Caco-2 (cell line): ENCODE data around the gene DYRK1A. TPM values are rescaled to one million over a fixed set of nuclear protein-coding genes. Genes with fewer than 3 reads are reported as not detected.

Experiments
- BruUV-seq: library from RNA; stranded (reverse); fragments of 400-500 nt; replicated peaks from 2 replicates; lab custom pipeline; 2021; lab: Mats Ljungman, UMichigan
- CTCF ChIA-PET: fragments of 300-600 bp; sonication (Branson Sonifier 250); formaldehyde crosslinking; loops from one replicate; lab custom pipeline; 2022; ENCODE audit warnings: antibody characterized with exemption; lab: Charles Lee
- POLR2A ChIA-PET: fragments of 300-600 bp; sonication (Branson Sonifier 250); formaldehyde crosslinking; loops from one replicate; lab custom pipeline; 2022; ENCODE audit warnings: antibody characterized with exemption; lab: Charles Lee
- DNase-seq, 2 experiments: peaks; one replicate each; pipeline versions ENCODE4 v3.0.0 to v3.0.0-alpha.2; 2020 to 2022
- H3K27me3 ChIP-seq: replicated peaks from 2 replicates; pipeline ENCODE4 v1.6.0; 2011; ENCODE audit warnings: low read length; ENCODE audit not compliant: control insufficient read depth, insufficient read depth
- H3K36me3 ChIP-seq: 2 replicates; pipeline ENCODE4 v1.5.1; 2011; ENCODE audit warnings: low read length; ENCODE audit not compliant: control insufficient read depth, insufficient read depth
- H3K4me1 ChIP-seq: fragments of 250-450 bp; sonication (Bioruptor Pico); 2 replicates; pipeline ENCODE4 v1.5.1; 2020; ENCODE audit warnings: mild to moderate bottlenecking
- H3K4me3 ChIP-seq: 2 replicates; pipeline ENCODE4 v1.5.1; 2011; ENCODE audit warnings: low read depth, mild to moderate bottlenecking, control low read depth, low read length
- H3K9me3 ChIP-seq: fragments of 250-450 bp; sonication (Bioruptor Pico); 2 replicates; pipeline ENCODE4 v1.5.1; 2020; ENCODE audit warnings: mild to moderate bottlenecking, moderate library complexity
- H3K27ac Mint-ChIP-seq: one replicate; pipeline ENCODE4 v1.8.0; 2022; ENCODE audit warnings: mixed read lengths; ENCODE audit not compliant: unreplicated experiment
- H3K27me3 Mint-ChIP-seq: one replicate; pipeline ENCODE4 v1.8.0; 2022; ENCODE audit warnings: mixed read lengths; ENCODE audit not compliant: insufficient read depth, unreplicated experiment
- H3K36me3 Mint-ChIP-seq: one replicate; pipeline ENCODE4 v1.8.0; 2022; ENCODE audit warnings: mild to moderate bottlenecking, mixed read lengths; ENCODE audit not compliant: insufficient read depth, unreplicated experiment
- H3K4me1 Mint-ChIP-seq: one replicate; pipeline ENCODE4 v1.8.0; 2022; ENCODE audit warnings: low read depth, mixed read lengths; ENCODE audit not compliant: unreplicated experiment
- H3K4me3 Mint-ChIP-seq: one replicate; pipeline ENCODE4 v1.8.0; 2022; ENCODE audit warnings: mild to moderate bottlenecking, moderate library complexity, mixed read lengths; ENCODE audit not compliant: unreplicated experiment
- H3K9me3 Mint-ChIP-seq: one replicate; pipeline ENCODE4 v1.8.0; 2022; ENCODE audit warnings: mixed read lengths; ENCODE audit not compliant: unreplicated experiment
- intact Hi-C: fragments of 100-400 bp; cut with micrococcal nuclease; formaldehyde crosslinking; loops from one replicate; pipeline ENCODE4 v1.10.0; 2022; ENCODE audit not compliant: unreplicated experiment
- total RNA-seq: library from RNA; stranded (reverse); gene quantifications from 2 replicates; pipeline ENCODE4 v1.2.3, GENCODE V29; 2022
- TF ChIP-seq, protein P1 (sequence below), 2 experiments: fragments of 200-600 bp in 1 of 2; IDR thresholded peaks; 1 replicate in 1 of 2; 2 replicates in 1 of 2; pipeline versions ENCODE4 v1.5.1 to v1.8.0; 2011 to 2022; ENCODE audit warnings: antibody characterized with exemption in 1 of 2, control low read depth in 1 of 2, inconsistent platforms in 1 of 2, low read depth in 1 of 2, low read length in 1 of 2, mild to moderate bottlenecking in 1 of 2, moderate library complexity in 1 of 2; ENCODE audit not compliant: insufficient read depth in 1 of 2, severe bottlenecking in 1 of 2, unreplicated experiment in 1 of 2

The DYRK1A gene
- total RNA-seq, 1 experiment from 2014 or later, result 50.9 TPM

DNA sequence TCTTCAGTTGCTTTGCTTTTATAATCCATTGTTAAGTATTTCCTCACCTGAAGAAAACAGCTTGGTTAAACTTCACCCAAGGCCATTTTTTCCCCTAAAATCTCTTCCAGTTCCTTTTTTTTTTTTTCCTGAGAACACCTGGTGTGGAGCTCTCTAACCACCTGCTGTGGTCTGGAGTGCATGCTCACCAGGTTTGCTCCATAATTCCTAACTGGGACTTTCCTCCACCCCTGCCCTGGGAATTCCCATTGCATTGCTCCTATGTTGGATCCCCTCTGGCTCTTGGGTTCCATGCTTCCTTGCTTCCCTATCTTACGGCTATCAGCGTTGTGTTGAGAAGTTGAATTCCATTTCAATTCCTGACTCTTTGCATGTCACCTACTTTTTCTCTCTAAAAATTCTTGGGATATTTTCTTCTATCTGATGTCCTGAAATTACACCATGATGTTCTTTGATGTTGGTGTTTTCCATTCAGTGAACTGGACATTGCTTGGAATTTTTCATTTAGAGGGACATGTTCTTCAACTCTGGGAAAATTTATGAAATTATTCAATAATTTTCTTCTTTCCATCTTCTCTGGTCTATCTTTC is 19.6 kb upstream of the DYRK1A start:
- POLR2A ChIA-PET, result interaction anchor here (0.6 kb wide), 1 partner anchor 147 kb away, joined by 3 read pairs; no protein-coding TSS in a partner anchor
- Histone ChIP-seq H3K36me3 (no peaks in the 10 kb centered on the region), H3K4me3 (no peak overlapping the region), H3K9me3 (peaks cover 15% of the 10 kb centered on the region), H3K4me1 (peaks cover 2% of the 10 kb centered on the region; the same call in 1 of the 2 replicates), H3K27me3 (no peaks in the 10 kb centered on the region)
- peaks cover 23% of the 10 kb centered on the region for H3K9me3 Mint-ChIP-seq
- H3K36me3 Mint-ChIP-seq, result peaks cover 7% of the 10 kb centered on the region
- H3K4me3 Mint-ChIP-seq, result no peak overlapping the region
- DNase-seq, result peak in 1 of 2 experiments; percentile 38
- TF ChIP-seq, protein P1, sequence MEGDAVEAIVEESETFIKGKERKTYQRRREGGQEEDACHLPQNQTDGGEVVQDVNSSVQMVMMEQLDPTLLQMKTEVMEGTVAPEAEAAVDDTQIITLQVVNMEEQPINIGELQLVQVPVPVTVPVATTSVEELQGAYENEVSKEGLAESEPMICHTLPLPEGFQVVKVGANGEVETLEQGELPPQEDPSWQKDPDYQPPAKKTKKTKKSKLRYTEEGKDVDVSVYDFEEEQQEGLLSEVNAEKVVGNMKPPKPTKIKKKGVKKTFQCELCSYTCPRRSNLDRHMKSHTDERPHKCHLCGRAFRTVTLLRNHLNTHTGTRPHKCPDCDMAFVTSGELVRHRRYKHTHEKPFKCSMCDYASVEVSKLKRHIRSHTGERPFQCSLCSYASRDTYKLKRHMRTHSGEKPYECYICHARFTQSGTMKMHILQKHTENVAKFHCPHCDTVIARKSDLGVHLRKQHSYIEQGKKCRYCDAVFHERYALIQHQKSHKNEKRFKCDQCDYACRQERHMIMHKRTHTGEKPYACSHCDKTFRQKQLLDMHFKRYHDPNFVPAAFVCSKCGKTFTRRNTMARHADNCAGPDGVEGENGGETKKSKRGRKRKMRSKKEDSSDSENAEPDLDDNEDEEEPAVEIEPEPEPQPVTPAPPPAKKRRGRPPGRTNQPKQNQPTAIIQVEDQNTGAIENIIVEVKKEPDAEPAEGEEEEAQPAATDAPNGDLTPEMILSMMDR (IDR thresholded peaks at IDR 0.05; ENCODE audit: insufficient read depth in 1 of 2, low read depth in 1 of 2, low read length in 1 of 2, severe bottlenecking in 1 of 2, unreplicated experiment in 1 of 2), result no peak
- intact Hi-C loops, result no loop called here
- CTCF ChIA-PET, result no interaction called here
- no peaks in the 10 kb centered on the region for H3K4me1 Mint-ChIP-seq
- H3K27me3 Mint-ChIP-seq, result no peaks in the 10 kb centered on the region
- H3K27ac Mint-ChIP-seq, result no peak overlapping the region
- no TSS peak for BruUV-seq

DNA sequence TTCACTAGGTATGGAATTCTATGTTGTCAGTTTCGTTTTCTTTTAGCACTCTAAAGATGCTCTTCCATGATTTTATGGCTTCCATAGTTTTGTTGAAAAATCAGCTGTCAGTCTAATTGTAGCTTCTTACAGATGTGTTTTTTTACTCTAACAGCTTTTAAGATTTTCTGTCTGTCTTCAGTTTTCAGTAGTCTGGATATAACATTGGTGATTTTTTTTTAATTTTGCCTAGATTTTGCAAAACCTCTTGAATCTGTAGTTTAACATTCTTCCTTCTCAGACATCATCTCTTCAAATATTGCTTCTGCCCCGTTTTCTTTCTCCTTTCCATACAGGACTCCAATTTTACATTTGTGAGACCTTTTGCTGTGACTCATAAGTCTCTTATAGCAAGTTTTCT is 17.9 kb upstream of the DYRK1A start:
- ChIA-PET POLR2A (no interaction called here), CTCF (no interaction called here)
- peaks cover 15% of the 10 kb centered on the region for H3K9me3 ChIP-seq
- Mint-ChIP-seq H3K9me3 (peaks cover 24% of the 10 kb centered on the region), H3K4me3 (no peak overlapping the region), H3K36me3 (peaks cover 7% of the 10 kb centered on the region), H3K27me3 (no peaks in the 10 kb centered on the region), H3K27ac (no peak overlapping the region), H3K4me1 (no peaks in the 10 kb centered on the region)
- no peaks in the 10 kb centered on the region for H3K27me3 ChIP-seq
- no TSS peak for BruUV-seq
- peaks cover 2% of the 10 kb centered on the region; the same call in 1 of the 2 replicates for H3K4me1 ChIP-seq
- intact Hi-C loops, result no loop called here
- TF ChIP-seq, protein P1 (IDR thresholded peaks at IDR 0.05; ENCODE audit: insufficient read depth in 1 of 2, low read depth in 1 of 2, low read length in 1 of 2, severe bottlenecking in 1 of 2, unreplicated experiment in 1 of 2), result no peak
- no peak overlapping the region for H3K4me3 ChIP-seq
- H3K36me3 ChIP-seq, result no peaks in the 10 kb centered on the region
- no peak for DNase-seq

DNA sequence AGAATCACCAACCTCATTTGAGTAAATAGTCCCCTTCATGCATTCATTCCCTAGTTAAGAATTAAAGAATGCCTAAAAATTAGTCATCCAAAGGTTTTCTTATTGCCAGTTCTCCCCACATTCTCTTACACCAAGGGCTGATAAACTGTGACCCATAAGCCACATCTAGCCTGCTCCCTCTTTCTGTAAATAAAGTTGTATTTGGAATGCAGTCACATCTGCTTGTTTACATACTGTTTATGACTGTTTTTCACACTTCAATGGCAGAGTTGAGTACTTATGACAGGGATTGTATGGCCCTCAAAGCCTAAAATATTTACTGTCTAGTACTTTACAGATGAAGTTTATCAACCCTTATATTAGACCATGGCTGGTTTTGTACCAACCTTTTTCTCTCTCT is 16.1 kb upstream of the DYRK1A start:
- Histone ChIP-seq H3K9me3 (peaks cover 15% of the 10 kb centered on the region), H3K4me3 (no peak overlapping the region), H3K27me3 (no peaks in the 10 kb centered on the region), H3K4me1 (peaks cover 2% of the 10 kb centered on the region; the same call in 1 of the 2 replicates), H3K36me3 (no peaks in the 10 kb centered on the region)
- Mint-ChIP-seq H3K4me3 (no peak overlapping the region), H3K36me3 (peaks cover 7% of the 10 kb centered on the region), H3K4me1 (no peaks in the 10 kb centered on the region), H3K9me3 (peaks cover 24% of the 10 kb centered on the region), H3K27me3 (no peaks in the 10 kb centered on the region), H3K27ac (no peak overlapping the region)
- DNase-seq, result no peak
- ChIA-PET CTCF (no interaction called here), POLR2A (no interaction called here)
- BruUV-seq, result no TSS peak
- TF ChIP-seq, protein P1 (IDR thresholded peaks at IDR 0.05; ENCODE audit: insufficient read depth in 1 of 2, low read depth in 1 of 2, low read length in 1 of 2, severe bottlenecking in 1 of 2, unreplicated experiment in 1 of 2), result no peak
- intact Hi-C loops, result no loop called here
